HepG2 (cell line): ENCODE measurements around the gene CDC42EP1. TPM values are rescaled to one million over a fixed set of nuclear protein-coding genes. Genes with fewer than 3 reads are reported as not detected.
A peak's percentile ranks its signal among the peaks of the same experiment; 100 is the strongest.

Source experiments
- CHCHD3 ChIP-seq: sonication (generic); formaldehyde crosslinking; IDR thresholded peaks from 2 replicates; pipeline ENCODE4 v1.8.0; 2022; ENCODE audit warnings: mild to moderate bottlenecking, missing genetic modification reagents, moderate library complexity
- HNF4G ChIP-seq, 2 experiments: sonication (generic) in 1 of 2; formaldehyde crosslinking in 1 of 2; IDR thresholded peaks; 2 replicates each; pipeline versions ENCODE4 v1.4.0 to v1.6.1; 2011 to 2020; ENCODE audit warnings: borderline replicate concordance in 2 of 2, low read depth in 2 of 2, mild to moderate bottlenecking in 2 of 2, low read length in 1 of 2, missing genetic modification reagents in 1 of 2, moderate library complexity in 1 of 2
- KLF16 ChIP-seq, 2 experiments: sonication (generic) in 1 of 2; formaldehyde crosslinking in 1 of 2; IDR thresholded peaks; 2 replicates each; pipeline versions ENCODE4 v1.6.1 to v1.8.0; 2016 to 2023; ENCODE audit warnings: missing genetic modification reagents in 2 of 2, missing compliant biosample characterization in 1 of 2
- LCORL ChIP-seq, 2 experiments: fragments of 450-650 bp in 1 of 2; sonication (generic) in 1 of 2; formaldehyde crosslinking in 1 of 2; IDR thresholded peaks; 2 replicates each; pipeline versions ENCODE4 v1.5.0 to v1.6.1; 2017 to 2020; ENCODE audit warnings: antibody characterized with exemption in 1 of 2, missing genetic modification reagents in 1 of 2
- LRRFIP1 ChIP-seq: sonication (generic); formaldehyde crosslinking; conservative IDR thresholded peaks from 2 replicates; pipeline ENCODE4 v1.4.0; 2020; ENCODE audit warnings: missing genetic modification reagents
- SMAD3 ChIP-seq: sonication (generic); formaldehyde crosslinking; IDR thresholded peaks from 2 replicates; pipeline ENCODE4 v1.4.0; 2020; ENCODE audit warnings: missing genetic modification reagents
- ZBTB4 ChIP-seq: sonication (generic); formaldehyde crosslinking; IDR thresholded peaks from 2 replicates; pipeline ENCODE4 v1.4.0; 2020; ENCODE audit warnings: missing genetic modification reagents, mild to moderate bottlenecking, borderline replicate concordance
- ZKSCAN5 ChIP-seq: sonication (generic); formaldehyde crosslinking; IDR thresholded peaks from 2 replicates; pipeline ENCODE4 v1.5.1; 2020; ENCODE audit warnings: mild to moderate bottlenecking, missing genetic modification reagents
- ZNF264 ChIP-seq: sonication (generic); formaldehyde crosslinking; IDR thresholded peaks from 2 replicates; pipeline ENCODE4 v1.4.0; 2020; ENCODE audit warnings: missing genetic modification reagents
- ZNF280B ChIP-seq: sonication (generic); formaldehyde crosslinking; IDR thresholded peaks from 2 replicates; pipeline ENCODE4 v1.5.0; 2020; ENCODE audit warnings: missing genetic modification reagents, mild to moderate bottlenecking, borderline replicate concordance
- ZNF33B ChIP-seq: sonication (generic); formaldehyde crosslinking; IDR thresholded peaks from 2 replicates; pipeline ENCODE4 v1.5.1; 2020; ENCODE audit warnings: mild to moderate bottlenecking, missing genetic modification reagents
- ZNF607 ChIP-seq: sonication (generic); formaldehyde crosslinking; IDR thresholded peaks from 2 replicates; pipeline ENCODE4 v1.5.1; 2020; ENCODE audit warnings: missing genetic modification reagents, mild to moderate bottlenecking, borderline replicate concordance
- ZNF788 ChIP-seq: sonication (generic); formaldehyde crosslinking; IDR thresholded peaks from 2 replicates; pipeline ENCODE4 v1.5.0; 2020; ENCODE audit warnings: mild to moderate bottlenecking, missing genetic modification reagents, borderline replicate concordance
- ZSCAN12 ChIP-seq: sonication (generic); formaldehyde crosslinking; IDR thresholded peaks from 2 replicates; pipeline ENCODE4 v1.9.0; 2021; ENCODE audit warnings: mild to moderate bottlenecking, missing genetic modification reagents
- ZXDC ChIP-seq: sonication (generic); formaldehyde crosslinking; IDR thresholded peaks from 2 replicates; pipeline ENCODE4 v1.5.0; 2020; ENCODE audit warnings: mild to moderate bottlenecking, missing genetic modification reagents
- polyA plus RNA-seq, 8 experiments: library from polyadenylated mRNA; depleted of rRNA in 3 of 8; stranded (reverse) in 7 of 8; unstranded in 1 of 8; fragments of >200 nt; fragmentation: Illumina TruSeq in 4 of 8; extraction: Trizol in 4 of 8; gene quantifications; 2 replicates each; pipeline versions ENCODE4 v1.2.1 to v1.2.3, GENCODE V29; 2011 to 2016; ENCODE audit warnings: low read depth in 4 of 8, missing spikeins in 1 of 8, mixed read lengths in 1 of 8; ENCODE audit not compliant: insufficient read depth in 1 of 8
- total RNA-seq, 5 experiments: library from RNA; depleted of rRNA; stranded (reverse); fragments of >200 nt; fragmentation: Illumina TruSeq; extraction: Trizol; gene quantifications; 2 replicates each; pipeline ENCODE4 v1.2.3, GENCODE V29; 2016; ENCODE audit warnings: low read depth in 1 of 5

Gene CDC42EP1
- total and polyA plus RNA-seq, 2 of the 13 experiments (the other 11 are each of a cell fraction or from before 2014, with no cell fraction given) = 17.1 to 29.5 TPM

- no peak; the same call in 1 of the 2 replicates for TF ChIP-seq ZNF788 (CRISPR knock-in tag)
- TF ChIP-seq HNF4G (IDR thresholded peaks at IDR 0.05; ENCODE audit: borderline replicate concordance, low read depth, low read length) = no peak
- no peak; the same call in 1 of the 2 replicates for TF ChIP-seq HNF4G (CRISPR knock-in tag; IDR thresholded peaks at IDR 0.05; ENCODE audit: borderline replicate concordance, low read depth)
- peak; percentile 46; the same call in 1 of the 2 replicates for TF ChIP-seq ZNF280B
- no peak for TF ChIP-seq LRRFIP1 (CRISPR knock-in tag)
- TF ChIP-seq ZNF607 (CRISPR knock-in tag) = no peak
- TF ChIP-seq CHCHD3 = no peak
- TF ChIP-seq ZNF264 (CRISPR knock-in tag) = no peak
- no peak for TF ChIP-seq LCORL (IDR thresholded peaks at IDR 0.05)
- peak; percentile 66 for TF ChIP-seq LCORL (CRISPR knock-in tag; IDR thresholded peaks at IDR 0.05)
- no peak for TF ChIP-seq ZKSCAN5 (CRISPR knock-in tag)
- no peak for TF ChIP-seq ZXDC (CRISPR knock-in tag)
- TF ChIP-seq SMAD3 (CRISPR knock-in tag) = 0 out of 2 replicates have a peak, but pooled peaks have one; percentile 60
- no peak for TF ChIP-seq ZSCAN12 (CRISPR knock-in tag)
- TF ChIP-seq ZBTB4 = no peak
- TF ChIP-seq KLF16 (CRISPR knock-in tag; IDR thresholded peaks at IDR 0.05) = peak in 1 of 2 experiments; percentile 62; a peak in 1 of 4 replicates
- TF ChIP-seq ZNF33B = no peak
Observed at GRCh38 chr22:37607010-37607934, 47.0 kb downstream of the CDC42EP1 start (continued).
